NCI-H128 (cell line): ENCODE measurements around the gene CNGA4.
"Not testable (repeated sequence)": the region's sequence is repeated elsewhere in the genome, so short reads cannot be mapped to it uniquely, and the experiment has no call there.

ENCODE experiments used
- DNase-seq: peaks from one replicate; lab custom pipeline; 2025; ENCODE audit not compliant: unreplicated experiment; lab: John Stamatoyannopoulos, UW

Gene CNGA4

DNA sequence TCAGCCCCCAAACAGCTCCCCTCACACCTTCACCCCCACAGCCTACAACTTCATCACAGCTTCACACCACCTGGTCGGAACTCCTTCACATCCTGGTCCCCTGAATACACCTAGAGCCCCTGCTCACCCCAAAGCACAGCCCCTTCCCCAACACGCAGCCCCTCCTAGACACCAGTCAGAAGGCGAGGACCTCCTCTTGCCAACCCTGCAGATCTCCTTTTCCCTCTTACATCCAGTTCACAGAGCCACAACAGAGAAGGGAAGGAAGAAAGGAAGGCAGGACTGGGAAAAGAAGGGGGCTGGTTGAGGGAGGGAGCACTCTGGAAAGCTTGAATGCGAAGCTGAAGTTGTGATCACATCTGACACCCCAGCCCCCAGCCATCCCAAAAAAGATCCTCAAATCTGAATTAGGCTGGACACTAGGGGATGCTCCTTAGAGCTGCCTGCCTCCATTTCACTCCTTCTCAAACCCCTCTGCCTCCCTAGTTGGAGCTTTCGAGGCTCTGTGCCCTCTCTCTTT, 21.4 kb downstream of the CNGA4 start:
- no peak for DNase-seq

- DNase-seq: no peak
Measured at GRCh38 chr11:6263662-6264061, 24.8 kb downstream of the CNGA4 start.

- DNase-seq: no peak
Measured at GRCh38 chr11:6268820-6269219, 29.9 kb downstream of the CNGA4 start.

DNA sequence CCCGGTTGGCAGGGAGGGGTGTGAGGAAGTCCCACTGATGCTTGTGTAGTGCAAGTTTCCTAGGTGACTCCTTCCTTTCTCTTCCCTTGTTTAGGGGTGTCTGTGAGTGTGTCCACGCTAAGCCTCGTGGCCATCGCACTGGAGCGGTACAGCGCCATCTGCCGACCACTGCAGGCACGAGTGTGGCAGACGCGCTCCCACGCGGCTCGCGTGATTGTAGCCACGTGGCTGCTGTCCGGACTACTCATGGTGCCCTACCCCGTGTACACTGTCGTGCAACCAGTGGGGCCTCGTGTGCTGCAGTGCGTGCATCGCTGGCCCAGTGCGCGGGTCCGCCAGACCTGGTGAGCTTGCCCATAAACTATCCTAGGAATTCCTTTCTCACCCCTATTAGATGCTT, 31.1 kb downstream of the CNGA4 start:
- no peak for DNase-seq

DNA sequence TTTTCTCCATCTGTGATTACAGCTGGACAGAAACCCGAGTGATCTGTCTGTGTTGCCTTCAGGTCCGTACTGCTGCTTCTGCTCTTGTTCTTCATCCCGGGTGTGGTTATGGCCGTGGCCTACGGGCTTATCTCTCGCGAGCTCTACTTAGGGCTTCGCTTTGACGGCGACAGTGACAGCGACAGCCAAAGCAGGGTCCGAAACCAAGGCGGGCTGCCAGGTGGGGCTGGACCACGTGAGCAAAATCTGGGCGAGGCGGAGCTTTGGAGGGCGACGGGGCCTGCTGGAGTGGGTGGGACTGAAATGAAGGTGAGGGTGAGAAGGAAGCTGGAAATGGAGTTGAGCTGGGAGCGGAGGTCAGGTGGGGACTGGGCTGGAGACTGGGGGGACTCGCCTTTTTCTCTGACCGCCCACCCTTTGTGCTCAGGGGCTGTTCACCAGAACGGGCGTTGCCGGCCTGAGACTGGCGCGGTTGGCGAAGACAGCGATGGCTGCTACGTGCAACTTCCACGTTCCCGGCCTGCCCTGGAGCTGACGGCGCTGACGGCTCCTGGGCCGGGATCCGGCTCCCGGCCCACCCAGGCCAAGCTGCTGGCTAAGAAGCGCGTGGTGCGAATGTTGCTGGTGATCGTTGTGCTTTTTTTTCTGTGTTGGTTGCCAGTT, 31.8 kb downstream of the CNGA4 start:
- no peak for DNase-seq

DNA sequence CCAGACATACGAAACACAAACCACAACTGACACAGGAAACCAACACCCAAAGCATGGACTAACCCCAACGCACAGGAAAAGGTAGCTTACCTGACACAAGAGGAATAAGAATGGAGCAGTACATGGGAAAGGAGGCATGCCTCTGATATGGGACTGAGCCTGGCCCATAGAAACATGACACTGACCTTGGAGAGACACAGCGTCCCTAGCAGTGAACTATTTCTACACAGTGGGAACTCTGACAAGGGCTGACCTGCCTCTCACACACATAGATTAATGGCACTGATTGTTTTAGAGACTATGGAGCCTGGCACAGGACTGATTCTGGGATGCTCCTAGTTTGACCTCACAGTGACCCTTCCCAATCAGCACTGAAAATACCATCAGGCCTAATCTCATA, 32.7 kb downstream of the CNGA4 start:
- no peak for DNase-seq

GRCh38 chr11:6273188-6273587, 34.3 kb downstream of the CNGA4 start:
- DNase-seq: no peak

DNA sequence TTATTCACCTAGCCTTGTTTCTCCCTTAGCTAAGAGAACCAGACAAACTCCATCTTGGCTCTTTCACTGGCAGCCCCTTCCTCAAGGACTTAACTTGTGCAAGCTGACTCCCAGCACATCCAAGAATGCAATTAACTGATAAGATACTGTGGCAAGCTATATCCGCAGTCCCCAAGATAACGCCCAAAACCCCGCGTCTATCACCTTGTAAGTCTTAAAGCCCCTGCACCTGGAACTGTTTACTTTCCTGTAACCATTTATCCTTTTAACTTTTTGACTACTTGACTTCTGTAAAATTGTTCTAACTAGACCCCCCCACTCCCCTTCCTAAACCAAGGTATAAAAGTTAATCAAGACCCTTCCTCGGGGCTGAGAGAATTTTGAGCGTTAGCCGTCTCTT, 41.9 kb downstream of the CNGA4 start:
- DNase-seq: not testable (repeated sequence)

GRCh38 chr11:6283453-6284023, 44.6 kb downstream of the CNGA4 start:
- DNase-seq: no peak

DNA sequence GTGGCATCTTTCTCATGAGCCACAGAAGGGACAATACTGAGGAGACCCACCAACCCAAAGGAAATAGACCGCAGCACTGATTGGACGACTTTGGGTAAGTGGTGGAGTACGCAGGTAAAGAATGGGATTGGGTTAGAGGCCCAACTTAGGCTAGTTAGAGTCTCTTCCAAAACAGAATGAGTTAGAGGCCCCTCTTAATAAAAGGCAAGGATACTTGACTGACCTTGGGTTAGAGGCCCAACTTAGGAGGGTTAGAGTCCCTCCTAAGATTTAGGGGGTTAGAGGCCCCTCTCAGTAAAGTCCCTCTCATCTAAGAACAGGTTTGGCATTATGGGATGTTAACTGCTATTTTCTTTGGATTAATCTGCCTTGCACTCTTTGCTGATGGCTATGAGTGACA, 45.4 kb downstream of the CNGA4 start:
- DNase-seq: no peak

GRCh38 chr11:6285019-6285418, 46.1 kb downstream of the CNGA4 start:
- DNase-seq: no peak
